Epithelial cell of proximal tubule (primary cell): ENCODE results near the gene ATP2B3. TPM values are rescaled to one million over a fixed set of nuclear protein-coding genes. Genes with fewer than 3 reads are reported as not detected.

Source experiments
- DNase-seq: peaks from one replicate; pipeline ENCODE4 v3.0.0-alpha.2; 2011; ENCODE audit warnings: low read depth
- H3K4me3 ChIP-seq: 2 replicates; pipeline ENCODE4 v1.5.1; 2011; ENCODE audit warnings: low read depth, mild to moderate bottlenecking, low read length
- total RNA-seq: library from RNA; depleted of rRNA; stranded (reverse); fragments of >200 nt; gene quantifications from 2 replicates; pipeline ENCODE4 v1.2.3, GENCODE V29; 2015
- TF ChIP-seq, protein P1 (sequence below): conservative IDR thresholded peaks from 2 replicates; pipeline ENCODE4 v1.5.1; 2012; ENCODE audit warnings: low read depth, mild to moderate bottlenecking, low read length

The ATP2B3 gene
- total RNA-seq, 1 donor from 2014 or later: not detected

GRCh38 chrX:153557618-153558355 lies 40.3 kb downstream of the ATP2B3 start:
- H3K4me3 ChIP-seq: no peak overlapping the region
- no peak for DNase-seq
- TF ChIP-seq, protein P1, sequence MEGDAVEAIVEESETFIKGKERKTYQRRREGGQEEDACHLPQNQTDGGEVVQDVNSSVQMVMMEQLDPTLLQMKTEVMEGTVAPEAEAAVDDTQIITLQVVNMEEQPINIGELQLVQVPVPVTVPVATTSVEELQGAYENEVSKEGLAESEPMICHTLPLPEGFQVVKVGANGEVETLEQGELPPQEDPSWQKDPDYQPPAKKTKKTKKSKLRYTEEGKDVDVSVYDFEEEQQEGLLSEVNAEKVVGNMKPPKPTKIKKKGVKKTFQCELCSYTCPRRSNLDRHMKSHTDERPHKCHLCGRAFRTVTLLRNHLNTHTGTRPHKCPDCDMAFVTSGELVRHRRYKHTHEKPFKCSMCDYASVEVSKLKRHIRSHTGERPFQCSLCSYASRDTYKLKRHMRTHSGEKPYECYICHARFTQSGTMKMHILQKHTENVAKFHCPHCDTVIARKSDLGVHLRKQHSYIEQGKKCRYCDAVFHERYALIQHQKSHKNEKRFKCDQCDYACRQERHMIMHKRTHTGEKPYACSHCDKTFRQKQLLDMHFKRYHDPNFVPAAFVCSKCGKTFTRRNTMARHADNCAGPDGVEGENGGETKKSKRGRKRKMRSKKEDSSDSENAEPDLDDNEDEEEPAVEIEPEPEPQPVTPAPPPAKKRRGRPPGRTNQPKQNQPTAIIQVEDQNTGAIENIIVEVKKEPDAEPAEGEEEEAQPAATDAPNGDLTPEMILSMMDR: no peak

DNA sequence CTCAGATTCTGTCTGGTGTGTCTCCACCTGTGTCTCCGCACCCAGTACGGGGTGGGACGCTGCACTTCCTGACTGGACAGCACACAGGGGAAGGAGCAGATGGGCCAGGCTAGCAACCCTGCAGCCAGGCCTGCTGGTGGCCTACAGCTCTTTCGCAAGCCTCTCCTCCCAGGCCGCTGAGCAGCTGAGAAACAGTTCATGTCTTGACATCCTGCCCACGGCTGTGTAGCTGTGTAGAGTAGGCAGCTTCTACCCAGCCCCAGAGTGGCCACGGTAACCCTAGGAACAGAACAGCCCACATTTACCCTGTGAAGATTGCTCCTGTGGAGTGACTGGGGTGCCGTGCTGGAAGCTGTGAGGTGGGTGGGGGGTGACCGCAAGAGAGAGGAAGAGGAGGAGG lies 42.6 kb downstream of the ATP2B3 start:
- TF ChIP-seq, protein P1: no peak
- H3K4me3 ChIP-seq: no peak overlapping the region
- DNase-seq: no peak

GRCh38 chrX:153560466-153560865 lies 43.0 kb downstream of the ATP2B3 start:
- H3K4me3 ChIP-seq: no peak overlapping the region
- no peak for DNase-seq
- TF ChIP-seq, protein P1: no peak

DNA sequence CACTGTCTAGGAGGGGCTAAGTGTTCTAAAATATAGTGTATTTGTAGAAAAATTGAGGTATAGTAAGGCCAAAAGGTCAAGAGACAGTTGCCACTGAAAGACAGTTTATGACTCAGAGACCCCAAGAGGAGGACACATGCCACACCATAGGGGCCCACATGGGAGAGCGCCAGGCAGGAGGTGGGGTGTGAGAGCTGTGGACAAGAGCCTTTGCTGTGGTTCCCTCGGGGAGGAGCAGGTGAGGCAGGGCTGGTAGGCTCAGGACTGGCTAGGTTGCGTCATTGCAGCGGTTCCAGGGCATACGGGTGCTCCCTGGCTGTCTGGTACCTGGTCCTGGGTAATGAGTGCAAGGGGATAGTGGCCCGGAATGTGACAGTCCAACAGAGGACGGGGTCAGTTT lies 43.9 kb downstream of the ATP2B3 start:
- no peak for DNase-seq
- TF ChIP-seq, protein P1: no peak
- H3K4me3 ChIP-seq: no peak overlapping the region

DNA sequence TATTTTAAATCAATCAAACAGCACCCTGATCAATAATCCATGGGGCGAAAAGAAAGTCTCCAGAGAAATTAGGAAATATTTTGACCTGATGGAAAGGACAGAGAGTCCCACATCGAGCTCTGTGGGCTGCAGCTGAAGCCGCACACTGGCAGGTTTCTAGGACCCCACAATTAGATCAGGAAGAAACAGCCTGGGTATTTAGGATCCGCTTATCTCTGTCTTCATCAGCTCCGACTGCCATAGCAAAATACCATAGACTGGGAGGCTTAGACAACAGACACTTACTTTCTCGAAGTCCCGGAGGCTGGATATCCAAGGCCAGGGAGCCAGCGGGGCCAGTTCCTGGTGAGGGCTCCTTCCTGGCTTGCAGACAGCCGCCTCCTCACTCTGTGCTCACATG lies 45.1 kb downstream of the ATP2B3 start:
- no peak for DNase-seq
- TF ChIP-seq, protein P1: no peak
- H3K4me3 ChIP-seq: no peak overlapping the region

- no peak overlapping the region for H3K4me3 ChIP-seq
- no peak for DNase-seq
- TF ChIP-seq, protein P1: no peak
These were observed 46.7 kb downstream of the ATP2B3 start for GRCh38 chrX:153564047-153564606.
